ENCODE data around the gene RNF133. TPM values are rescaled to one million over a fixed set of nuclear protein-coding genes. Genes with fewer than 3 reads are reported as not detected.

The RNF133 gene
- total and polyA plus RNA-seq, 10 of the 15 experiments (the other 5 are each of a cell fraction or from before 2014, with no cell fraction given): 0.05 TPM; not detected in 9

DNA sequence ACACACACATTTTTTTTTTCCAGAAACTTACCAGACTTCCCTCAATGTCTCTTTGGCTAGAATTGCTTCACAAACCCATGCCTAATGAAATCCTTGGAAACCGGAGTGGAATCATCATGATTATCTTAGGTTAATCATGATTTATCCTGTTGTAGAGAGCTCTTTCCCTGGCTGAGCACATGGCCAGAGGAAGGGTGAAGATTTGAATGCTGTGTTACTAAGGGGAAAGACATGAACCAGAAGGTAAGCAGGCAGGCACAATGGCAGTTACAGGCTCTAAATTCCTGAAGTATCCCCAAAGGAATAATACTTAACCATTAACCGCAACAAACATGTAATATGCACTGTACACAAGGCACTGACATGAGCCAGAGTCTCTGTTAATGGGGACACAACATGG lies 7.9 kb upstream of the RNF133 start:
- RAD21 ChIA-PET (ENCODE audit: unreplicated experiment): interaction anchor here (1.4 kb wide), 1 partner anchor 12 kb away, joined by 3 read pairs; no protein-coding TSS in a partner anchor
- H2AFZ ChIP-seq (ENCODE audit: control insufficient read depth, low read depth, low read length): no peak overlapping the region
- no peaks in the 10 kb centered on the region for H3K79me2 ChIP-seq (ENCODE audit: control insufficient read depth, insufficient read depth, low read length)
- BruUV-seq (replicated peaks): no TSS peak
- no peak overlapping the region for H3K4me3 ChIP-seq
- WGBS (ENCODE audit: insufficient coverage, insufficient replicate concordance, low lambda C conversion rate, missing lambda C conversion rate): 91% methylated on average over 2 of the region's 2 CpGs
- FAIRE-seq (no peak), ATAC-seq (no peak), DNase-seq (ENCODE audit: low read depth, low spot score) (no peak)
- TF ChIP-seq CREB1 (IDR thresholded peaks at IDR 0.05; ENCODE audit: low read depth) (no peak), IKZF2 (IDR thresholded peaks at IDR 0.05) (no peak), RAD51 (IDR thresholded peaks at IDR 0.05) (no peak), RB1 (IDR thresholded peaks at IDR 0.05; ENCODE audit: borderline replicate concordance) (no peak), PAX8 (IDR thresholded peaks at IDR 0.05) (no peak), SUZ12 (IDR thresholded peaks at IDR 0.05; ENCODE audit: unreplicated experiment) (no peak)
- TF ChIP-seq, protein P1, sequence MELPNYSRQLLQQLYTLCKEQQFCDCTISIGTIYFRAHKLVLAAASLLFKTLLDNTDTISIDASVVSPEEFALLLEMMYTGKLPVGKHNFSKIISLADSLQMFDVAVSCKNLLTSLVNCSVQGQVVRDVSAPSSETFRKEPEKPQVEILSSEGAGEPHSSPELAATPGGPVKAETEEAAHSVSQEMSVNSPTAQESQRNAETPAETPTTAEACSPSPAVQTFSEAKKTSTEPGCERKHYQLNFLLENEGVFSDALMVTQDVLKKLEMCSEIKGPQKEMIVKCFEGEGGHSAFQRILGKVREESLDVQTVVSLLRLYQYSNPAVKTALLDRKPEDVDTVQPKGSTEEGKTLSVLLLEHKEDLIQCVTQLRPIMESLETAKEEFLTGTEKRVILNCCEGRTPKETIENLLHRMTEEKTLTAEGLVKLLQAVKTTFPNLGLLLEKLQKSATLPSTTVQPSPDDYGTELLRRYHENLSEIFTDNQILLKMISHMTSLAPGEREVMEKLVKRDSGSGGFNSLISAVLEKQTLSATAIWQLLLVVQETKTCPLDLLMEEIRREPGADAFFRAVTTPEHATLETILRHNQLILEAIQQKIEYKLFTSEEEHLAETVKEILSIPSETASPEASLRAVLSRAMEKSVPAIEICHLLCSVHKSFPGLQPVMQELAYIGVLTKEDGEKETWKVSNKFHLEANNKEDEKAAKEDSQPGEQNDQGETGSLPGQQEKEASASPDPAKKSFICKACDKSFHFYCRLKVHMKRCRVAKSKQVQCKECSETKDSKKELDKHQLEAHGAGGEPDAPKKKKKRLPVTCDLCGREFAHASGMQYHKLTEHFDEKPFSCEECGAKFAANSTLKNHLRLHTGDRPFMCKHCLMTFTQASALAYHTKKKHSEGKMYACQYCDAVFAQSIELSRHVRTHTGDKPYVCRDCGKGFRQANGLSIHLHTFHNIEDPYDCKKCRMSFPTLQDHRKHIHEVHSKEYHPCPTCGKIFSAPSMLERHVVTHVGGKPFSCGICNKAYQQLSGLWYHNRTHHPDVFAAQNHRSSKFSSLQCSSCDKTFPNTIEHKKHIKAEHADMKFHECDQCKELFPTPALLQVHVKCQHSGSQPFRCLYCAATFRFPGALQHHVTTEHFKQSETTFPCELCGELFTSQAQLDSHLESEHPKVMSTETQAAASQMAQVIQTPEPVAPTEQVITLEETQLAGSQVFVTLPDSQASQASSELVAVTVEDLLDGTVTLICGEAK (IDR thresholded peaks at IDR 0.05; ENCODE audit: borderline replicate concordance): no peak
- H3K4me1 ChIP-seq (ENCODE audit: control insufficient read depth, insufficient read depth, low read length): no peaks in the 10 kb centered on the region
- no peak overlapping the region for H3K9ac ChIP-seq (ENCODE audit: control insufficient read depth, insufficient read depth, low read length)
- no peaks in the 10 kb centered on the region for H3K36me3 ChIP-seq (ENCODE audit: control insufficient read depth in 2 of 2, insufficient read depth in 2 of 2, low read length in 1 of 2)
- no peaks in the 10 kb centered on the region for H3K9me3 ChIP-seq (replicated peaks; ENCODE audit: control insufficient read depth, insufficient read depth, low read length)
- SMC1A ChIA-PET (ENCODE audit: uncharacterized antibody, unreplicated experiment): interaction anchor here (0.9 to 1.3 kb wide), 2 partner anchors 20 to 63 kb away, joined by 3 to 4 read pairs; no protein-coding TSS in a partner anchor
- in situ Hi-C loops (cut with MboI): no loop called here
- no peaks in the 10 kb centered on the region for H4K20me1 ChIP-seq (ENCODE audit: control insufficient read depth, insufficient read depth)
- POLR2A ChIA-PET: no interaction called here
- no peak overlapping the region for H3K27ac ChIP-seq (ENCODE audit: control insufficient read depth, insufficient read depth)
- intact Hi-C loops (cut with micrococcal nuclease; ENCODE audit: unreplicated experiment): no loop called here
- CTCF ChIA-PET: no interaction called here
- no peaks in the 10 kb centered on the region for H3K27me3 ChIP-seq (replicated peaks in 1 of 2; ENCODE audit: control insufficient read depth in 2 of 2, insufficient read depth in 2 of 2, low read length in 1 of 2)
- H3K4me2 ChIP-seq (ENCODE audit: control insufficient read depth, insufficient read depth): no peak overlapping the region
